Neural progenitor cell (in vitro differentiated cells): ENCODE data around the gene HUNK.

Experiments
- EZH2 ChIP-seq: fragments of 200-600 bp; sonication (generic); IDR thresholded peaks from 2 replicates; pipeline ENCODE4 v1.6.1; 2017; ENCODE audit warnings: antibody characterized with exemption, mild to moderate bottlenecking, moderate library complexity
- EZH2phosphoT487 ChIP-seq: fragments of 200-600 bp; sonication (generic); IDR thresholded peaks from 2 replicates; pipeline ENCODE4 v1.6.1; 2017; ENCODE audit warnings: antibody characterized with exemption
- TF ChIP-seq, protein P1 (sequence below): fragments of 200-600 bp; sonication (generic); IDR thresholded peaks from 2 replicates; pipeline ENCODE4 v1.5.1; 2017; ENCODE audit warnings: antibody characterized with exemption, mild to moderate bottlenecking

DNA sequence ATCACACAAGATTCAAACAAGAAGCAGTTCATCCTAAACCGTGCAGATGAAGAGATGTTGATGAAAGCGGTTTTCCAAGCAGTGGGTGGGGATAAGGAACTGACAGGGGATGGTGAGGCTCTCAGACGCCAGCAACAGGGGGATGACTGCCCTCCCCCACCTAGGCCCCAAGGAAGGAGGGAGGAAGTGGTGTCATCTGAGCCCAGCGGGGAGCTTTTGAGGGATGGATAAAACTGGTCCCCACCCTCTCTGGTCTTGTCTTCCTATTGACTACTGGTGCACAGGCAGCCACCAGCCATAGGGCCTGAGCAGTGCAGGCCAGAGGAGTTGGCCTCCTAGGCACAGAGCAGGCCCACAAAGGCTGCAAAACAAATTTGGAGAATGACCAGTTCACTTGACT lies 175.5 kb downstream of the HUNK start:
- TF ChIP-seq, protein P1, sequence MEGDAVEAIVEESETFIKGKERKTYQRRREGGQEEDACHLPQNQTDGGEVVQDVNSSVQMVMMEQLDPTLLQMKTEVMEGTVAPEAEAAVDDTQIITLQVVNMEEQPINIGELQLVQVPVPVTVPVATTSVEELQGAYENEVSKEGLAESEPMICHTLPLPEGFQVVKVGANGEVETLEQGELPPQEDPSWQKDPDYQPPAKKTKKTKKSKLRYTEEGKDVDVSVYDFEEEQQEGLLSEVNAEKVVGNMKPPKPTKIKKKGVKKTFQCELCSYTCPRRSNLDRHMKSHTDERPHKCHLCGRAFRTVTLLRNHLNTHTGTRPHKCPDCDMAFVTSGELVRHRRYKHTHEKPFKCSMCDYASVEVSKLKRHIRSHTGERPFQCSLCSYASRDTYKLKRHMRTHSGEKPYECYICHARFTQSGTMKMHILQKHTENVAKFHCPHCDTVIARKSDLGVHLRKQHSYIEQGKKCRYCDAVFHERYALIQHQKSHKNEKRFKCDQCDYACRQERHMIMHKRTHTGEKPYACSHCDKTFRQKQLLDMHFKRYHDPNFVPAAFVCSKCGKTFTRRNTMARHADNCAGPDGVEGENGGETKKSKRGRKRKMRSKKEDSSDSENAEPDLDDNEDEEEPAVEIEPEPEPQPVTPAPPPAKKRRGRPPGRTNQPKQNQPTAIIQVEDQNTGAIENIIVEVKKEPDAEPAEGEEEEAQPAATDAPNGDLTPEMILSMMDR = no peak
- TF ChIP-seq EZH2 = no peak
- TF ChIP-seq EZH2phosphoT487 = no peak
